Right ventricle myocardium inferior (tissue), 1 donor: ENCODE results near the gene SMDT1. TPM values are rescaled to one million over a fixed set of nuclear protein-coding genes. Genes with fewer than 3 reads are reported as not detected.

Experiments
- ATAC-seq: fragments of 200-7000 bp; cut with Tn5 transposase; one replicate; pipeline ENCODE4 v1.9.1; 2020; ENCODE audit warnings: mild to moderate bottlenecking, moderate library complexity
- DNase-seq: peaks from one replicate; pipeline ENCODE4 v3.0.0; 2021; ENCODE audit errors: missing footprints
- intact Hi-C: fragments of 100-400 bp; cut with DNase I; formaldehyde crosslinking; loops from one replicate; pipeline ENCODE4 v1.11.0; 2022
- long read RNA-seq: library from polyadenylated mRNA; unstranded; transcript quantifications from one replicate; pipeline ENCODE4 v2.0.0, GENCODE V29; 2021
- total RNA-seq: library from RNA; stranded (reverse); fragmentation: NEBNext Ultra II Directional; extraction: Animal tissue kit (Norgen Biotek cat#: 25700); gene quantifications from one replicate; pipeline ENCODE4 v1.2.1, GENCODE V29; 2021
- donor health status: DM: no; HTN: yes; CAD: no; lungs with severe emphysema.

SMDT1 gene, protein sequence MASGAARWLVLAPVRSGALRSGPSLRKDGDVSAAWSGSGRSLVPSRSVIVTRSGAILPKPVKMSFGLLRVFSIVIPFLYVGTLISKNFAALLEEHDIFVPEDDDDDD
- total RNA-seq, result 172 TPM
- long read RNA-seq, transcript SMDT1-201 (3 exons, 1,567 nt), result major isoform, 79 of 83 reads
- long read RNA-seq, partial matches to known transcripts, result 1 of 83 reads
- long read RNA-seq, other reads (novel, unspliced or antisense), result 1 of 83 reads

DNA sequence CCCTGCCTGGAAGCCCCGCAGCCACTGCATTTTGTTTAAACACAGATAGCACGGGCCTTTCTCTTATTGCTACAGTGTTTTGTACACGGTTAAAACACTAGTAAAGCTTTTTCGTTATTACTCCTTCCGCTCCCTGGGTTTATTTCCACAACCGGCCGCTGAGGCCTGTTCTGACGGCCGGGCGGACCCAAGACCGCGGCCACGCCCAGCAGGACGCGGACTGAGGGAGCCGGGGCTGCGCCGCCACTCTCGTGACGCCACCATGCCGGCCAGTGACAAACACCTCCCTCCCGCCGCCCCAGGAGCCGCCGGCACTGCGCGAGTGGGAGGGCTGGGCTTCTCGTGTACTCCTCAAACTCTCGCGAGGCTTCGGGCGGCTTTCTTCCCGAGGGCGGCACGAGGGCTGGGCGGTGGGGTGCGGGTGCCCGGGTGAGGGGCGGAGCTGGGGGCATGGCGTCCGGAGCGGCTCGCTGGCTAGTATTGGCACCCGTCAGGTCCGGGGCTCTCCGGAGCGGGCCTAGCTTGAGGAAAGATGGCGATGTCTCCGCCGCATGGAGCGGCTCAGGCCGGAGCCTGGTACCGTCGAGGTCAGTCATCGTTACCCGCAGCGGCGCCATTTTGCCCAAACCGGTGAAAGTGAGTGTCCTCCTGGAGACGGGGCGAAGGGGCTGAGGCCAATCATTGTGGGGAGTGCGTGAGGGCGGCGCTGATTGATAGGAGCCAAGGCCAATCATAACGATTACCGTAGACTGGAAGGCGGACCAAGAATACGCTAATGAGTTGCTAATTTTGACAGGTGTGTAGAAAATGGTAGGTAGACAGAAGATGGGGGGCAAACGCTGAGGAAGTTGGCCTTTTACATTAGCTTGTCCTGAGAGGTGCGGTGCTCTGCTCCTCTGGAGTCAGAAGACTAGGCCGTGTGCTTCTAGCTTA lies at the start of gene SMDT1:
Gene SMDT1, plus strand, starts transcription at position 382 of the 933 bp plus-strand sequence. Its CDS starts 69 bp downstream, at position 451.
- intact Hi-C loops, result loop anchor here (1.0 kb wide), 1 partner anchor 11 kb away; the partner anchor contains the start of gene NDUFA6
- peak; percentile 95 for ATAC-seq
- peak; percentile 100 for DNase-seq

DNA sequence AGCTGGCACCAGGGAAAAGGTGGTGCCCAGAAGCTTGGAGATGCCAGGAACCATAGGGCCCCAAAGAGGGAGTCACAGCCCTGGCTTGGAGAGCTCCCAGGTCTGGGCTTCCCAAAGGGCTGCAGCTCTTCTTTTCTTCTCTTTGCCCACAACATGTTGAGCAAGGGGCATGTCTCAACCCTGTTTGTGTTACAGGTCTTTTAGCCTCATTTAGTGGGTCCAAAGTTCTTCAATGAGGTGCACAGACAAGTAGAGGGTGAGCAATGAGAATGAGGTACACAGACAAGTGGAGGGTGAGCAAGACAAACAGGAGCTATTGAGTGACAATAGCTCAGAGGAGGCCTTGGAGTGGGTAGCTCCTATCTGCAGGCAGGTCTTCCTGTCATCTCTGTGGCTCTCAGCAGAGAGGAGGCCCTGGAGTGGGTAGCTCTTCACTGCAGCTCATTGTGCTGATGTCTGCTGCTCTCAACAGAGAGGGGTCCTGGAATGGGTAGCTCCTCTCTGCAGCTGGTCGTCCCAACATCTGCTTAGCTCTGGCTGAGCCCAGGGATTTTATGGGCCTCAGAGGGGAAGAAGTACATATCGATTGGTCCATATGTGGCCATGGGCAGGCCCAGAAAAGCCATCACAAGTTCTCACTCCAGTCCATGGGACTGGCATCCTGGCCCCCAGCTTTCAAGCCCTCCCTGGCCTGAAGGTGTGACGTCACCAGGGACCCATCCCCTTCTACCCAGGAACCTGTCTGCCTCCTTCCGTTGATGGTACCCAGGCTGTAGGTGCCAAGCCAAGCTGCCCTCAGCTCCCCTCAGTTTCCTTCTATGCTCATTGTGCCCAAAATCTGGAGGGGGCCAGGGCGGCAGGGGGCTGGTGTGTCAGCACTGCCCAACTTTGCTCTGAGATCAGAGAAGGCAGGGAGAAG lies 46.0 kb upstream of the SMDT1 start:
- no peak for DNase-seq
- no peak for ATAC-seq
- intact Hi-C loops, result no loop called here

DNA sequence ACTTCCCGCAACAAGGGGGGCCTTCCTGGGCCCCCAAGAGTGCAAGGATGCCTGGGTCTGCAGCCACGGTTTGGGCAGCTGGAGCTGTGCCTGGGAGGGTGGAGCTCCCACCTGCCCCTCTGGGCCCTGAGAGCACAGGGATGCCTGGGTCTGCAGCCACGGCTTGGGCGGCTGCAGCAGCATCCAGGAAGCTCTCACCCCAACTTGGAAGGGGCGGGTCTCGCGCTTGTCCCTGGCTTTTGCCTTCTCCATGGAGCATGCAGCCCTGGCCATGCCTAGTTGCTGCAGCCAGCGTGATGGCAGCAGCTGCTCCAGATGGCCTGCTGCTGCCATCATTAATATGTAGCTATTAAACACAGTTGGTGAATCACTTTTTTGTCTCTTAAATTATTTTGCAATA lies 44.2 kb upstream of the SMDT1 start:
- no peak for DNase-seq
- intact Hi-C loops, result no loop called here
- ATAC-seq, result no peak

DNA sequence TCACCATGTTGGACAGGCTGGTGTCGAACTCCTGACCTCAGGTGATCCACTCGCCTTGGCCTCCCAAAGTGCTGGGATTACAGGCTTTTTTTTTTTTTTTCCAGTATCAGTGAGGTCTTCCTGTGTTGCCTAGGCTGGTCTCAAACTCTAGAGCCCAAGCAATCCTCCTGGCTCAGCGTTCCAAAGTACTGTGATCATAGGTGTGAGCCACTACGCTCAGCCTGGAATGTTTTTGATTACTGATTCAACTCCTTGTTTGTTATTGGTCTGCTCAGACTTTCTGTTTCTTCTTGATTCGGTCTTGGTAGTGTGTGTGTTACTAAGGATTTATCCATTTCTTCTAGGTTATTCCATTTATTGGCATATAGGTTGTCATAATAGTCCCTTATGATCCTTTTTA lies 40.2 kb upstream of the SMDT1 start:
- no peak for DNase-seq
- ATAC-seq, result no peak
- intact Hi-C loops, result no loop called here

DNA sequence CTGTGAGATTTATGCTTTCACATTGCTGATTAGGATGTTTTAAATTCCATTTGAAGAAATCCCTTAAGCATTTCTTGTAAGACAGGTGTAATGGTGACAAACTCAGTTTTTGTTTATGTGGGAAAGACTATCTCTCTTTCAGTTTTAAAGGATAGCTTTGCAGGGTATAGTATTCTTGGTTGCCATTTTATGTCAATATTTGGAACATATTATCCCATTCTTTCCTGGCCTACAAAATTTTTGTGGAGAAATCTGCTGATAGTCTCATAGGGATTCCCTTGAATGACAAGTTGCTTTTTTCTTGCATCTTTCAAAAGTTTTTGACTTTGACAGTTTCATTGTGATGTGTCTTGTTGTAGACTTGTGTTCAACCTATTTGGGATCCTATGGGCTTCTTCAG lies 37.7 kb upstream of the SMDT1 start:
- DNase-seq (no peak), ATAC-seq (no peak)
- intact Hi-C loops, result no loop called here

DNA sequence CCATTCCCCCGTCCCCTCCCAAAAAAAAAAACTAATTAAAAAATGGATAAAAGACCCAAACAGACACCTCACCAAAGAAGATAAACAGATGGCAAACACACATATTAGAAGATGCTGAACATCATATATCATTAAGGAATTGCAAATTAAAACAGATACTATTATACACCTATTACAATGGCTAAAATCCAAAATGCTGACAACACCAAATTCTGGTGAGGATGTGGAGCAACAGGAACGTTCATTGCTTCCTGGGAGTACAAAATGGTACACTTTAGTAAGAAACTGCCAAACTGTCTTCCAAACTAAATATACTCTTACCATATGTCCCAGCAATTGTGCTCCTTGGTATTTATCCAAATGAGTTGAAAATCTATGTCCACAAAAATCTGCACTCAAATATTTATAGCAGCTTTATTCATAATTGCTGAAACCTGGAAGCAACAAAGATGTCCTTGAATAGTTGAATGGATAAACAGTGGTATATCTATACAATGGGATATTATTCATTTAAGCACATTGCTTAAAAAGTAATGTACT lies 28.8 kb upstream of the SMDT1 start:
- no peak for ATAC-seq
- intact Hi-C loops, result no loop called here
- DNase-seq, result no peak

DNA sequence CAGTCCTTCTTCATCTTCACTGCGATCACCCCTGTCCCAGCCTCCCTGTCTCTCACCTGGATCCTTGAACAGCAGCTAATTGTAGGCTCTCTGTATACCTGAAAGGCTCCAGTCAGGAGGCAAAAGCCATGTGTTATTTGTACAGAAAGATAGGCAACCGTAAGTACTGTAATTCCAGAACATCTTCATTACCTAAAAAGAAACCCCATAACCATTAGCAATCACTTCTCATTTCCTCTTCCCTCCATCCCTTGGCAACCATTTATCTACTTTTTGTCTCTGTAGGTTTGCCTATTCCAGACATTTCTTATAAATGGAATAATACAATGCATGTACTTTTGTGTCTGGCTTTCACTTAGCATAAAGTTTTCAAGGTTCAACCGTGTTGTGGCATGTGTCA lies 26.7 kb upstream of the SMDT1 start:
- DNase-seq (no peak), ATAC-seq (no peak)
- intact Hi-C loops, result no loop called here

DNA sequence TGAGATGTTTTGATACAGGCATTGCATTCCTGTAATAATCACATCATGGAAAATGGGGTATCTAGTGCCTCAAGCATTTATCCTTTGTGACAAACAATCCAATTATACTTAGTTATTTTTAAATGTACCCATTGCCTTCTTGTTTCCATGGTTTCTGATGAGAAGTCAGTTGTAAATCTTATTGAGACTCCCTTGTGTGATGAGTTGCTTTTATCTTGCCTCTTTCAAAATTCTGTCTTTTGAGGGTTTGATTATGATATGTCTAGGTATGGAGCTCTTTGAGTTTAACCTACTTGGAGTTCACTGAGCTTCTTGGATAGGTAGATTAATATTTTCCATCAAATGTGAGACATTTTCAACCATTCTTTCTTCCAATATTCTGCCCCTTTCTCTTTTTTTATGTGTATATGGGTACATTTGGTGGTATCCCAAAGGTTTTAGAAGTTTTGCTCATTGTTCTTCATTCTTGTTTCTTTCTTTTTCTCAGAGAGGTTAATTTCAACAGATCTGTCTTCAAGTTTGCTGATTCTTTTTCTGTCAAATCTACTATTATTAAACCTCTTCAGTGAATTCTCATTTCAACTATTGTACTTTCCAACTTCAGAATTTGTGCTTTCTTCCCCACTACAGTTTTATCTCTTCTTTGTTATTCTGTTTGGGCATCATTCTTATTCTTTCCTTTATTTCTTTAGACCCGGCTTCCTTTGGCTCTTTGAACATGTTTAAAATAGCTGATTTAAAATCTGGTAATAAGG lies 22.6 kb upstream of the SMDT1 start:
- DNase-seq, result no peak
- intact Hi-C loops, result no loop called here
- ATAC-seq, result no peak

DNA sequence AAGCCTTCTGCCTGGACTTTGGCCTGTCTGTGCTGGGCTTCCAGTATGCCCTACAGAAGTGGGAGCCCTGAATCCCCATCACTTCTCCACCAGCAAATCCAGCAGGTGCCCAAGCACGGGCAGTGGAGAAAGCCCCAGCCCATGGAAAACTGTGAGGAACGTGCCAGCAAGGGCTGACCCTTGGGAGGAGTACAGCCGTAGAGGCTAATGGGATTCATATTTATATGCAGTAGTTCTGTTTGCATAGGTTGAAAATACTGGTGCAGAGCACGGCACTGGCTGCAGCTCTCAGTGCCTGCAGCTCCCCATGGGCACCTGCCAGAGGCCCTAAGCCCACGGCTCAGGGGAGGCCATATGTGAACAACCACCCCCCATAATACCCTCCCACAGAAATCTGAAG lies 19.0 kb upstream of the SMDT1 start:
- DNase-seq, result no peak
- intact Hi-C loops, result no loop called here
- ATAC-seq, result no peak

DNA sequence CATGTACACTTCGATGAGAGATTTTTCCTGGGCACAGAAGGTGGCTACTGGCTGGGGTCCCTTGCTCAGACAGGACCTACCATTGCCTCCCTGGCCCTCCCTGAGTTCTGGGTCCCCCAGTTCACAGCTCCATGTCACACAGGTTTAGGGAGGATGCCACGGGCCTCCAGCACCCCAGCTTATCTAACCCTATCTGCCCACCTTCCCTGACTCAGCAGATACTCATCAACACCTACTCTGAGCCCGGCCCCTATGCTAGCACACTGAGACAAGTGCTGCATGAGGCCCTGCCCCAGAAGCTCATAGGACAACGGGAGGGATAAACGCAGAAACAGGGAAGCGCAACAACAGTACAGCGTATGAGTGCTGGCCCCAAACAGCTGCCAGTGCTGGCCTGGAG lies 18.5 kb upstream of the SMDT1 start:
- ATAC-seq (no peak), DNase-seq (no peak)
- intact Hi-C loops, result no loop called here

DNA sequence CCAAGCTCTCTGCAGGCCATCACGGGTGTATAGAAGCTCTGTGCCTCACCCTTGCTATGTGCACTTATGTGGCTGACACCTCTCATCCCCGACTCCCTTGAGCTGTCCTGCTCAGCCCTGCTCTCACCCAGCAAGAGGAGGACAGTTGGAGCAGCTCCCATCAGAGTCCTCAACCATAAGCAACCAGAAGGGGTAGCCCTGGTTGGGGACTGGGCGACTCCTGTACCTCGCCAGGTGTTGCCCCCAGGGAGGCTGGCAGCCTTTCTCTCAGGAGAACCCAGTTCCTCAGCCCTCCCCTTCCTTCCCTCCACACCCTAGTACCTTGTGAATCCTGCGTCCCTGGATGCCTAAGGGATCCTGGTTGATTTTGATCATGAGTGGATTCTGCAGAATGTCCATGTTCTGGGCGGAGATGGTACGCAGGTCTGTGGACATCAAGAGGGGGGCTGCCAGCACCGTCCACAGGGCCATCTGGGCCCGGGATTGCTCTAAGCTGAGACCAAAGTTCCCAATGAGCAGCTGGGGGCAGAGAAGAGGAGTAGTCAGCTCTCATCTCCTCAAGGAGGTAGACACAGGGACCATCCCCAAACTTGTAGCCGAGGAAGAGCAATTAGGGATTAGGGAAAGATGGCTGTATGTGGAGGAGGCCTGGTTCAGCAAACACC lies 16.9 kb upstream of the SMDT1 start:
- intact Hi-C loops, result no loop called here
- DNase-seq (no peak), ATAC-seq (no peak)

DNA sequence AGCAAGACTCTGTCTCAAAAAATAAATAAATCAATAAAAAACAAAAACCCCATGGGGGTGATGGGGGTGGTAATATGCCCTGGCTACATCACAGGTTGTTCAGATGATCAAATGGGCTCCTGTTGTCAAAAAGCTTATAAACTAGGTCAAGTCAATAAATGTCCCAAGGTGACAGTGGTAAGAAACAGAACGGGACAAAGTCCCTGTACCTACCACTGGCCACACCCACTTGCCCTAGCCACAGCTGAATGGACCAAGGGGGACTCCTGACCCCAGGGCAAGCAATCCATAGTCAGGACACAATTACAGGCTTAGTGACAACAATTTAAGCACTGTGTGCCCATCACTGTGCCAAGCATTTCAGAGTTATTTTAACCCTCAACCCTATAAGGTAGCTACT lies 14.9 kb upstream of the SMDT1 start:
- ATAC-seq (no peak), DNase-seq (no peak)
- intact Hi-C loops, result no loop called here

DNA sequence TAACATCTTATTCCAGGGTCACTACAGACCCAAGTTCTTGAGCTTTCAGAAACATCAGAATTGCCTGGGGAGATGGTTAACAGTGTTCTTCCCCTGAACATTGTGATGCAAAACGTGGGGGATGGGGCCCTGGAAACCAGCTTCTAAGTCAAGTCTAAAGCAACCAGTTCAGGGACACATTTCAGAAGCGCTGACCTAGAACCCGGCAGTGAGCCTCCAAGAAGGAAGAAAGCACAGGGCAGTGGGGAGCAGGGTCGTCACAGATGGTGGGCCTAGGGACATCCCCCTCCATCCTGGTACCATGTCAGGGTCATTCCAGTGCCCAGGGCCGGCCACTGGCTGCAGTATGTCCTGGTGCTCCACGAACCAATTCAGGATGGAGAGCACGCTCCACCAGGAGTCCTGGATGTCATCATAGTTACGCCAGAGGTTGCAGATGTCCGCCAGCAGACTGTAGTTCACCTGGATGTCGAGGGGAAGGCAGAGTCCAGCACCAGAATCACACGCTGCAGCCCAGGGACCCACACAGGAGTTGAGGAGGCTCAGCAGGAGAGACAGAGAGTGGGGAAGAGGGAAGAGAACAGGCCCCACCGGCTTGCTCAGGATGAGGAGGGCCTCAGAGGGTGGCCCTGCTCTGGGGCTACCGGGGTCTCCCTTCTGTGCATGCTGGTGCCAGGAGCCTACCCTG lies 13.9 kb upstream of the SMDT1 start:
- intact Hi-C loops, result no loop called here

DNA sequence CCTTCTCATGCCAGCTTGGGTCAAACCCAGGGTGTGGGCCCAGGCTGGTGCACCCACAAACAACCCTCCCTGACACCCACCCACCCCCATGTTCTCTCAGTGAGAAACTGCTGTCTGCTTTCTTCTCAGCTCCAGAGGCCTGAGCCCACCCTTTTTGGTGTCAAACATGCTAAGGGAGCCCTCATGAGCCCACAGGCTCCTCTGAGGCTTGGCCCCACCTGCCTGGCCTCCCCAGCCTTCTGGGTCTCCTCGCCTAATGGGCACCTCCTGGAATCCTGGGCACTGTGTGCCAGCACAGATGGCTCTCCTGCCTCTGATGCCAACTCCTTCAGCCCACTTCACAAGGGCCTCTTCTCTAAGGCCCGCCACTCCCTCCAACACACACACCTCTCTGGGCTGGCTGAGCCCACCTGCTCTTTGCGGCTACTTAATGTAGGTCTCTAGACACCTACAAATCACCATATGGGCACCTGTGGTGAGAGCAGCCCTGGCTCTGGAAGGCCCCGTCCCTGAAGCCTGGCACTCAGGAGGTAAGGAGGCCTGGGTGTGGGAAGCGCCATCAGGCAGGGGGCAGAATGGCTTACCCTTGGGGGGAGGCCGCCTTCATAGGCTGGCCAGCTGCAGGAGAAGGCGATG lies 13.3 kb upstream of the SMDT1 start:
- intact Hi-C loops, result no loop called here
- ATAC-seq (no peak), DNase-seq (no peak)

More for the DNA sequence above, 13.9 kb upstream of the SMDT1 start:
- no peak for ATAC-seq
- no peak for DNase-seq

DNA sequence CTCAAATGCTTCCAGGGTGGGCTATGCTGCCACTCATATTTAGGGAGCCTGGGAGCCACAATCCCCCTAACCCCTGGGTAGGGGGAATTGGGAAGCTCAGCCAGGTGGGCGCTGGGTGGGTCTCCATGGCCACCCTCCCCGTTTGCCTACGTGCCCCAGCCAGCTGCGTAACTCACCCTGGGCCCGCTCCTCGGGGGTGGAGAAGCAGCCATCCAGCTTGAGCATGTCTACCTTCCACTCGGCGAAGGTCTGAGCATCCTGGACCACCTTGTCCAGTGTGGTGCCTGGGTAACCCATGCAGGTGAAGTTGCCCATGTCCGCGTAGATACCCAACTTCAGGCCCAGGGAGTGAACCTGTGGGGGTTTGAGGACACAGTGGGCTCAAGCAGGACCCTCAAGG lies 12.6 kb upstream of the SMDT1 start:
- no peak for DNase-seq
- intact Hi-C loops, result no loop called here
- no peak for ATAC-seq

DNA sequence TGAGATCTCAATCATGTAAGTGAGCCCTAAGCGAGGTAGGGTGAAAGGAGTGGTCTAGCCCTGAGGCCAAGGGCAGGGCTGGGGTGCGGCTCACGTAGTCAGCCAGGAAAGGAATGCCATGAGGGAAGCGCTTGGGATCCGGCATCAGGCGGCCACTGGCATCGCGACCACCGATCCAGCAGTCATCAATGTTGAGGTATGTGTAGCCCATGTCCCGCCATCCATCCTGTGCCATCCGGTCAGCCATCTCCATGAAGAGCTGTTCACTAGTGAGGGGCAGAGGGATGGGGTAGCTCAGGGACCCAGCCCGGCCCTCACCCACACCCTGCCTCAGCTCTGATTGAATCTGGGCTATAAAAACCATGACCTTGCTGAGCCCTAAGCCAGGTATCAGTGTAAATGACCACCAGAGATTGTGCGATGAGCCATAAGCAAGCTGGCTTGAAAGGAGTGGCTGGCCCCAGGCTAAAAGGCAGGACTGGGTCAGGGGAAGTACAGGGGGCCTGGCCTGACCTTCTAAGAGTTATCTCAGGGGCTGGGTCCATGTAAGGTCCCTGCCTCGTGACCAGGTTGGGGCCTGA lies 11.7 kb upstream of the SMDT1 start:
- DNase-seq (no peak), ATAC-seq (no peak)
- intact Hi-C loops, result no loop called here
